ENCODE data around the gene SULF2. TPM values are rescaled to one million over a fixed set of nuclear protein-coding genes. Genes with fewer than 3 reads are reported as not detected.

SULF2 gene
- total and polyA plus RNA-seq, 2 experiments from 2014 or later: 49.0 to 66.6 TPM

- Histone ChIP-seq H3K27ac (no peak overlapping the region), H3K4me2 (no peak overlapping the region), H3K36me3 (replicated peaks; ENCODE audit: insufficient read depth, low read depth) (no peaks in the 10 kb centered on the region), H4K20me1 (ENCODE audit: insufficient read depth, poor library complexity, severe bottlenecking) (no peaks in the 10 kb centered on the region), H3K4me3 (no peak overlapping the region), H3K9me3 (ENCODE audit: low read depth) (no peaks in the 10 kb centered on the region), H3K4me1 (ENCODE audit: insufficient read depth) (no peaks in the 10 kb centered on the region), H3K27me3 (no peaks in the 10 kb centered on the region), H3K79me2 (no peaks in the 10 kb centered on the region), H2AFZ (no peak overlapping the region), H3K9me2 (replicated peaks; ENCODE audit: insufficient read depth) (no peaks in the 10 kb centered on the region)
- WGBS (ENCODE audit: low lambda C conversion rate, missing lambda C conversion rate): 94% methylated on average over 7 of the region's 7 CpGs
- DNase-seq (ENCODE audit: low spot score): no peak
- TF ChIP-seq EZH2phosphoT487 (IDR thresholded peaks at IDR 0.05; ENCODE audit: low read depth, severe bottlenecking, unreplicated experiment): no peak
- TF ChIP-seq EZH2 (IDR thresholded peaks at IDR 0.05; ENCODE audit: borderline replicate concordance): no peak
- no peak for TF ChIP-seq CTCF (IDR thresholded peaks at IDR 0.05; ENCODE audit: poor library complexity)
These were observed 123.6 kb downstream of the SULF2 start for GRCh38 chr20:47661714-47662113.

- Histone ChIP-seq H3K36me3 (replicated peaks; ENCODE audit: insufficient read depth, low read depth) (no peaks in the 10 kb centered on the region), H3K79me2 (no peaks in the 10 kb centered on the region), H3K27me3 (no peaks in the 10 kb centered on the region), H3K9me3 (ENCODE audit: low read depth) (no peaks in the 10 kb centered on the region), H3K4me2 (no peak overlapping the region), H2AFZ (no peak overlapping the region), H3K9me2 (replicated peaks; ENCODE audit: insufficient read depth) (no peaks in the 10 kb centered on the region), H3K4me3 (no peak overlapping the region), H3K27ac (no peak overlapping the region), H3K4me1 (ENCODE audit: insufficient read depth) (no peaks in the 10 kb centered on the region), H4K20me1 (ENCODE audit: insufficient read depth, poor library complexity, severe bottlenecking) (no peaks in the 10 kb centered on the region)
- WGBS (ENCODE audit: low lambda C conversion rate, missing lambda C conversion rate): 95% methylated on average over 12 of the region's 12 CpGs
- TF ChIP-seq EZH2phosphoT487 (IDR thresholded peaks at IDR 0.05; ENCODE audit: low read depth, severe bottlenecking, unreplicated experiment): no peak
- TF ChIP-seq CTCF (IDR thresholded peaks at IDR 0.05; ENCODE audit: poor library complexity): no peak
- no peak for TF ChIP-seq EZH2 (IDR thresholded peaks at IDR 0.05; ENCODE audit: borderline replicate concordance)
- no peak for DNase-seq (ENCODE audit: low spot score)
These were observed 124.1 kb downstream of the SULF2 start for GRCh38 chr20:47660983-47661700.

- TF ChIP-seq CTCF (IDR thresholded peaks at IDR 0.05; ENCODE audit: poor library complexity) (no peak), EZH2 (IDR thresholded peaks at IDR 0.05; ENCODE audit: borderline replicate concordance) (no peak), EZH2phosphoT487 (IDR thresholded peaks at IDR 0.05; ENCODE audit: low read depth, severe bottlenecking, unreplicated experiment) (no peak)
- Histone ChIP-seq H2AFZ (no peak overlapping the region), H3K36me3 (replicated peaks; ENCODE audit: insufficient read depth, low read depth) (no peaks in the 10 kb centered on the region), H3K79me2 (no peaks in the 10 kb centered on the region), H3K4me1 (ENCODE audit: insufficient read depth) (no peaks in the 10 kb centered on the region), H3K27me3 (no peaks in the 10 kb centered on the region), H3K4me2 (no peak overlapping the region), H4K20me1 (ENCODE audit: insufficient read depth, poor library complexity, severe bottlenecking) (no peaks in the 10 kb centered on the region), H3K9me2 (replicated peaks; ENCODE audit: insufficient read depth) (no peaks in the 10 kb centered on the region), H3K4me3 (no peak overlapping the region), H3K9me3 (ENCODE audit: low read depth) (no peaks in the 10 kb centered on the region), H3K27ac (no peak overlapping the region)
- 97% methylated on average over 2 of the region's 2 CpGs for WGBS (ENCODE audit: low lambda C conversion rate, missing lambda C conversion rate)
- no peak for DNase-seq (ENCODE audit: low spot score)
These were observed 124.7 kb downstream of the SULF2 start for GRCh38 chr20:47660602-47660905.

Measured in hepatocyte (in vitro differentiated cells).